HG03565 (cell line): ENCODE measurements around the gene IQCN.

ENCODE experiments used
- ATAC-seq: cut with Tn5 transposase; IDR thresholded peaks from one replicate; pipeline ENCODE4 v1.9.1; 2021; ENCODE audit warnings: mild to moderate bottlenecking, moderate library complexity; ENCODE audit not compliant: unreplicated experiment

Gene IQCN

GRCh38 chr19:18306209-18306887 lies 32.1 kb upstream of the IQCN start:
- ATAC-seq = no peak

- no peak for ATAC-seq
Measured at GRCh38 chr19:18304458-18305310, 30.4 kb upstream of the IQCN start.

- ATAC-seq = no peak
Measured at GRCh38 chr19:18304208-18304457, 29.9 kb upstream of the IQCN start.

- no peak for ATAC-seq
Measured at GRCh38 chr19:18301718-18302111, 27.5 kb upstream of the IQCN start.

- no peak for ATAC-seq
Measured at GRCh38 chr19:18300930-18301717, 26.9 kb upstream of the IQCN start.

DNA sequence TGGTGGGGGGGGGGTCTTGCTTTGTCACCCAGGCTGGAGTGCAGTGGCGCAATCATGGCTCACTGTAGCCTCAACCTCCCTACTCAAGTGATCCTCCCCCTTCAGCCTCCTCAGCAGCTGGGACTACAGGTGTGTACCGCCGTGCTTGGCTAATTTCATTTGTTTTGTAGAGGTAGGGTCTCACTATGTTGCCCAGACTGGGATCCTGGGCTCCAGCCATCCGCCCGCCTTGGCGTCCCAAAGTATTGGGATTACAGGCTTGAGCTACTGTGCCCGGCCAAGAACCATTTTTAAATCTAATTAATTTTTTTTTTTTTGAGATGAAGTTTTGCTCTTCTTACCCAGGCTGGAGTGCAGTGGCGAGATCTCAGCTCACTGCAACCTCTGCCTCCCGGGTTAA lies 25.4 kb upstream of the IQCN start:
- no peak for ATAC-seq

GRCh38 chr19:18298601-18299000 lies 24.3 kb upstream of the IQCN start:
- ATAC-seq = no peak

- ATAC-seq = no peak
Measured at GRCh38 chr19:18297308-18297707, 23.1 kb upstream of the IQCN start.

- no peak for ATAC-seq
Measured at GRCh38 chr19:18295034-18295451, 20.8 kb upstream of the IQCN start.

DNA sequence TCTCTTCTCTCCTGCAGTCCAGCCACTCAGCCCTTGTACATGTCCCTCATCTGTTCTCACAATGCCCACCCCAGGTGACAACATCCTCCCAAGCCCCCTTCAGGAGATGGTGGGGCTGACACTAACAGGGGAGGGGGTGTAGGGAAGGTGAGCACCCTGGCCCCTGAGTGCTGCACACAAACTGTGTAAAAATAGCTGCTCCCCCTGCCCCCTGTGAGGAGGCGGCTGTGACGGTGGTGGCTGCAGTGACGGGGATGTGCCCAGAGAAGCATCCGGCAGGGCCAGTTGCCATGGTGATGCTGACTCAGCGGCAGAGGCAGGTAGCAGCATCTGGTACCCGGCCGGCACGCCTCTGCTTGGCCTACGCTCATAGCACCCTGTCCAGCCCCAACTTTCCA lies 20.2 kb upstream of the IQCN start:
- ATAC-seq = no peak

DNA sequence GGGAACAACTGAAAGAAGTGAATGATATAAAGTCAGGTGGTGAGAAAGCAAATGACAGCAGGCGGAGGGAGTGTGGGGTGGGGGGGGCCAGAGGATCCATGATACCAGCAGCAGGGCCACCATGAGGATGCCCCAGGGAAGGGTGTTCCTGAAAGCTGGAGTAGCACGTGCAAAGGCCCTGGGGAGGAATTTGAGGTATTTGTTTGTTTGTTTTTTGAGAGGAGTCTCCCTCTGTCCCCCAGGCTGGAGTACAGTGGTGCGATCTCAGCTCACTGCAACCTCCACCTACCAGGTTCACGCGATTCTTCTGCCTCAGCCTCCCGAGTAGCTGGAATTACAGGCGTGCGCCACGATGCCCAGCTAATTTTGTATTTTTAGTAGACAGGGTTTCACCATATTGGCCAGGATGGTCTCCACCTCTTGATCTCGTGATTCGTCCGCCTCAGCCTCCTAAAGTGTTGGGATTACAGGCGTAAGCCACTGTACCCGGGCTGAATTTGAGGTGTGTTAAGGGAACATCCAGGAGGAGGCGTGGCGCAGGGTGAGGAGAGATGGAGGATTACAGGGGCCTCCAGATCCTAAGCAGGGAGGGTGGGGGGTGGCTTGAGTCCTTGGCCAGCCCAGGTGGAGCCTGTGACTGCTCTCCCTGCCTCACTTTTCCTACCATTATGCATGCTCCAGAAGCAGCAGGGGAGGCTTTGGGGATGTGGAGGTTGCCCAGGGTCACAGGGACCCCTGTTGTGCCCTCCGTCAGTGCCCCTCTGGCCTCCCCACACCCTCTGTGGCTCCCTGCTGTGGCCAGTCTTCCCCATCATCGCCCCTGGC lies 19.6 kb upstream of the IQCN start:
- no peak for ATAC-seq

GRCh38 chr19:18292810-18293641 lies 18.8 kb upstream of the IQCN start:
- no peak for ATAC-seq

GRCh38 chr19:18292462-18292809 lies 18.2 kb upstream of the IQCN start:
- no peak for ATAC-seq

DNA sequence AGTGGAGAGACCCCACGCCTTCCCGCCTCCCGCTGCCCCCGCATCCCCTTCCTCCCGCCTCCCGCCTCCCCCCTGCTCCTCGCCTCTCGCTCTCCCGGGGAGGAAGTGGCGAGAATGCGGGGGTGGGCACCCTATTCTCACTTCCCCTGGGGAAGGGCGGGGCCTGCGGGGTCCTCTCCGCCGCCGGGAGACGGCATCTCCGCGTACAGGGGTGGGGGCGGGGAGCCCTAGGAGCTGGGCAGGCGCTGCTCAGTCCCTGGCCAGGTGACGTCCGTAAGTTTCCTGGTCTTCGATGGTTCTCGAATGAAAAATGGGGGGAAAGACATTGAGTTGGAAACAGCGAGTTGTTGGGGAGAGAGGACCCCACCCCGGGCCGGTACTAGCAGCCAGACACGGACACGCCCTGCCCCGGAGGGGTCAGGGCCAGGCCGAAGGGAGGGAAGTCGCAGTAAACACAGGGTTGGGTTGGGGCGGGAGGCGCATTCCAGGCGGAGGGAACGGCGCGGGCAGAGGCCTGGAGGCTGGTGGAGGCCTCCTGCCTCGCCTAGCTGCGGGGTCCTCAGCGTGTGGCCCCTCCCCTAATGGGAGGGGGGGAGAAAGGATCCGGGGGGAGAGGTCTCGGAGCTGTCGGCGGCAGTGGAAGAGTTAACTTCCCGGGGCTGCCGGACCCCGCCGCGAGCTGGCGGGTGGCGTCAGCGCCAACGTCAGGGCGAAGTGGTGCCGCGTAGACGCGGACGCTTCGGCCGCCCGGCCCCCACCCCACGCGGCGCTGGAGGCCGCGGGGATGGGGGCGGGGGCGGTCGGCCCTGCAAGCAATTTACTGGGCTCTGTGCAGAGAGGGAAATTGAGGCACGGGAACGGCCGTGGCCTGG lies 17.6 kb upstream of the IQCN start:
- no peak for ATAC-seq

DNA sequence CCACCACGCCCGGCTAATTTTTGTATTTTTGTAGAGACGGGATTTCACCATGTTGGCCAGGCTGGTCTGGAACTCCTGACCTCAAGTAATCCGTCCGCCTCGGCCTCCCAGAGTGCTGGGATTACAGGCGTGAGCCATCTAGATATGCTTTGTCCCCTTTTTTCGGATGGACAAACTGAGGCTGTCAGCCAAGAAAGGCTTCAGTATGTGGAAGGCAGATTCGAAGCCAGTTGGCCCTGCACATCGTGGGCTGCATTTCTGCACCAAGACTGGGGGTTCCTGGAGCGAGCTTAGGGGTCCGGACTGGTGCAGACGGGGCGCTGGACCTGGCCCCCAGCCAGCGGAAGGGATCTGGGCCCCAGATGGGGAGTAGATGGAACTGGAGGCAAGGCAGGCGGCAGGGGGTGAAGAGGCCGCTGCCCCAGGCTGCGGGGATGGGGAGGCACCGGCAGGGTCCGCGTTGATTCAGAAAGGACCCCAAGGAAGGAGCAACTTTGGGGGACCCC lies 16.8 kb upstream of the IQCN start:
- ATAC-seq = no peak

- ATAC-seq = no peak
Measured at GRCh38 chr19:18290302-18291018, 16.2 kb upstream of the IQCN start.

DNA sequence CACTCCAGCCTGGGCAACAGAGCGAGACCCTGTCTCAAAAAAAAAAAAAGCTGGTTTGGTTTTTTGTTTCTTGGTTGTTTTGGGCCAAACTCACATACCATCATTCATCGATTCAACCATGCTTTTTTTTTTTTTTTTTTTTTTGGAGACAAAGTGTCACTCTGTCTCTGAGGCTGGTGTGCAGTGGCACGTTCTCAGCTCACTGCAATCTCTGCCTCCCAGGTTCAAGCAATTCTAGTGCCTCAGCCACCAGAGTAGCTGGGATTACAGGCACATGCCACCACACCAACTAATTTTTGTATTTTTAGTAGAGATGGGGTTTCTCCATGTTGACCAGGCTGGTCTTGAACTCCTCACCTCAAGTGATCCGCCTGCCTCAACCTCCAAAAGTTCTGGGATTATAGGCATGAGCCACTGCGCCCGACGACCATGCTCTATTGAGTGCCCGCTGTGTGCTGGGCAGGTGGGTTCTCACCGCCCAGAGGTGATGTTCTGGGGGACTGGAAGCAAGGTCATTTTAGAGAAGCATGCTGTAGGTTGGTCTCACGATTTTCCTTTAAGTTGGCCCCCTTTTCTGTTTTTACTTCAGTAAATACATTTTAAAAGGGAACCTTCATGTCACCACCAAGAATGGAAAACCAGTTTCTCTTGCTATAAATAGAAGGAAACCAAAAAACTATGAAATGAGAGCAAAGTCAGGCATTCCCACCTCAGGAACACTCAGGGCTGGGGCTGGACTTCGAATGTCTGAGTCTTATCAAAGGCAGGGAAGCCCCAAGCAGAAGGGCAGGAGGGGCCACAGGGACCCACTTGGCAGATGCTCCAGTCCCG lies 15.4 kb upstream of the IQCN start:
- ATAC-seq = no peak
